HEK293 (cell line): ENCODE measurements around the gene NOS1AP.
A peak's percentile ranks its signal among the peaks of the same experiment; 100 is the strongest.

ENCODE experiments used
- GLIS2 ChIP-seq: fragments of 450-650 bp; formaldehyde crosslinking; IDR thresholded peaks from 2 replicates; pipeline ENCODE4 v1.5.1; 2016; ENCODE audit warnings: missing biosample characterization, missing genetic modification characterization
- PRDM1 ChIP-seq: fragments of 450-650 bp; formaldehyde crosslinking; IDR thresholded peaks from 2 replicates; pipeline ENCODE4; 2016; ENCODE audit warnings: missing biosample characterization, missing genetic modification characterization
- REPIN1 ChIP-seq: fragments of 450-650 bp; formaldehyde crosslinking; IDR thresholded peaks from 2 replicates; pipeline ENCODE4 v1.5.1; 2017; ENCODE audit warnings: missing biosample characterization, missing genetic modification characterization, low read depth
- SETDB1 ChIP-seq: IDR thresholded peaks from one replicate; pipeline ENCODE4 v1.6.1; 2017; ENCODE audit warnings: mild to moderate bottlenecking, low read length, moderate library complexity, mixed read lengths; ENCODE audit not compliant: insufficient read length
- SP3 ChIP-seq: fragments of 450-650 bp; formaldehyde crosslinking; IDR thresholded peaks from 2 replicates; pipeline ENCODE4 v1.5.1; 2016; ENCODE audit warnings: missing biosample characterization, missing genetic modification characterization
- YY2 ChIP-seq: fragments of 450-650 bp; formaldehyde crosslinking; IDR thresholded peaks from 2 replicates; pipeline ENCODE4 v1.5.1; 2016; ENCODE audit warnings: missing biosample characterization, missing genetic modification characterization
- ZBTB17 ChIP-seq: fragments of 450-650 bp; formaldehyde crosslinking; IDR thresholded peaks from 2 replicates; pipeline ENCODE4 v1.5.1; 2016; ENCODE audit warnings: missing biosample characterization, missing genetic modification characterization
- ZBTB48 ChIP-seq: fragments of 450-650 bp; formaldehyde crosslinking; IDR thresholded peaks from 2 replicates; pipeline ENCODE4 v1.5.1; 2016; ENCODE audit warnings: missing biosample characterization, missing genetic modification characterization
- ZIC2 ChIP-seq: fragments of 450-650 bp; formaldehyde crosslinking; IDR thresholded peaks from 2 replicates; pipeline ENCODE4 v1.5.1; 2016; ENCODE audit warnings: missing biosample characterization, missing genetic modification characterization
- ZNF121 ChIP-seq: fragments of 450-650 bp; formaldehyde crosslinking; IDR thresholded peaks from 2 replicates; pipeline ENCODE4 v1.5.1; 2016; ENCODE audit warnings: missing biosample characterization, missing genetic modification characterization
- ZNF311 ChIP-seq: fragments of 450-650 bp; formaldehyde crosslinking; IDR thresholded peaks from 2 replicates; pipeline ENCODE4 v1.5.1; 2017; ENCODE audit warnings: missing biosample characterization, missing genetic modification characterization, borderline replicate concordance
- ZNF366 ChIP-seq: fragments of 450-650 bp; formaldehyde crosslinking; conservative IDR thresholded peaks from 2 replicates; pipeline ENCODE4 v1.5.1; 2016; ENCODE audit warnings: missing biosample characterization, missing genetic modification characterization
- ZNF48 ChIP-seq: fragments of 450-650 bp; formaldehyde crosslinking; IDR thresholded peaks from 2 replicates; pipeline ENCODE4 v1.5.1; 2016; ENCODE audit warnings: missing biosample characterization, missing genetic modification characterization
- ZNF549 ChIP-seq: fragments of 450-650 bp; IDR thresholded peaks from 2 replicates; pipeline ENCODE4 v1.5.1; 2018; ENCODE audit warnings: missing biosample characterization, missing genetic modification characterization, mild to moderate bottlenecking, inconsistent platforms, moderate library complexity
- ZNF600 ChIP-seq: fragments of 450-650 bp; formaldehyde crosslinking; IDR thresholded peaks from 2 replicates; pipeline ENCODE4 v1.5.1; 2016; ENCODE audit warnings: missing biosample characterization, missing genetic modification characterization
- ZNF610 ChIP-seq: fragments of 450-650 bp; formaldehyde crosslinking; IDR thresholded peaks from 2 replicates; pipeline ENCODE4 v1.5.1; 2016; ENCODE audit warnings: missing biosample characterization, missing genetic modification characterization, borderline replicate concordance
- ZNF624 ChIP-seq: fragments of 450-650 bp; formaldehyde crosslinking; IDR thresholded peaks from 2 replicates; pipeline ENCODE4 v1.5.1; 2017; ENCODE audit warnings: missing biosample characterization, missing genetic modification characterization
- ZNF629 ChIP-seq: fragments of 450-650 bp; formaldehyde crosslinking; IDR thresholded peaks from 2 replicates; pipeline ENCODE4 v1.5.1; 2017; ENCODE audit warnings: missing biosample characterization, missing genetic modification characterization
- ZNF660 ChIP-seq: fragments of 450-650 bp; IDR thresholded peaks from 2 replicates; pipeline ENCODE4 v1.5.1; 2018; ENCODE audit warnings: missing biosample characterization, mild to moderate bottlenecking, missing genetic modification characterization
- ZNF677 ChIP-seq: fragments of 450-650 bp; IDR thresholded peaks from 2 replicates; pipeline ENCODE4 v1.5.0; 2018; ENCODE audit warnings: missing biosample characterization, mild to moderate bottlenecking, missing genetic modification characterization, moderate library complexity
- ZNF837 ChIP-seq: fragments of 450-650 bp; formaldehyde crosslinking; IDR thresholded peaks from 2 replicates; pipeline ENCODE4 v1.5.1; 2016; ENCODE audit warnings: missing biosample characterization, missing genetic modification characterization
- ZXDB ChIP-seq: fragments of 450-650 bp; formaldehyde crosslinking; IDR thresholded peaks from 2 replicates; pipeline ENCODE4 v1.5.1; 2016; ENCODE audit warnings: missing biosample characterization, missing genetic modification characterization
- TF ChIP-seq, protein P1 (sequence below): fragments of 450-650 bp; formaldehyde crosslinking; IDR thresholded peaks from 2 replicates; pipeline ENCODE4 v1.5.1; 2016; ENCODE audit warnings: missing biosample characterization, missing genetic modification characterization
- TF ChIP-seq, protein P2 (sequence below): fragments of 450-650 bp; formaldehyde crosslinking; IDR thresholded peaks from 2 replicates; pipeline ENCODE4 v1.5.1; 2017; ENCODE audit warnings: missing biosample characterization, missing genetic modification characterization
- TF ChIP-seq, protein P3 (sequence below): fragments of 450-650 bp; formaldehyde crosslinking; conservative IDR thresholded peaks from 2 replicates; pipeline ENCODE4 v1.5.1; 2016; ENCODE audit warnings: low read depth, missing biosample characterization, missing genetic modification characterization
- TF ChIP-seq, protein P4 (sequence below): fragments of 450-650 bp; formaldehyde crosslinking; IDR thresholded peaks from 2 replicates; pipeline ENCODE4 v1.5.1; 2016; ENCODE audit warnings: missing biosample characterization, missing genetic modification characterization
- TF ChIP-seq, protein P5 (sequence below): fragments of 450-650 bp; formaldehyde crosslinking; IDR thresholded peaks from 2 replicates; pipeline ENCODE4 v1.5.0; 2017; ENCODE audit warnings: missing biosample characterization, missing genetic modification characterization, borderline replicate concordance
- TF ChIP-seq, protein P6 (sequence below): fragments of 450-650 bp; formaldehyde crosslinking; IDR thresholded peaks from 2 replicates; pipeline ENCODE4 v1.5.1; 2017; ENCODE audit warnings: missing biosample characterization, mild to moderate bottlenecking, missing genetic modification characterization, moderate library complexity

Gene NOS1AP

DNA sequence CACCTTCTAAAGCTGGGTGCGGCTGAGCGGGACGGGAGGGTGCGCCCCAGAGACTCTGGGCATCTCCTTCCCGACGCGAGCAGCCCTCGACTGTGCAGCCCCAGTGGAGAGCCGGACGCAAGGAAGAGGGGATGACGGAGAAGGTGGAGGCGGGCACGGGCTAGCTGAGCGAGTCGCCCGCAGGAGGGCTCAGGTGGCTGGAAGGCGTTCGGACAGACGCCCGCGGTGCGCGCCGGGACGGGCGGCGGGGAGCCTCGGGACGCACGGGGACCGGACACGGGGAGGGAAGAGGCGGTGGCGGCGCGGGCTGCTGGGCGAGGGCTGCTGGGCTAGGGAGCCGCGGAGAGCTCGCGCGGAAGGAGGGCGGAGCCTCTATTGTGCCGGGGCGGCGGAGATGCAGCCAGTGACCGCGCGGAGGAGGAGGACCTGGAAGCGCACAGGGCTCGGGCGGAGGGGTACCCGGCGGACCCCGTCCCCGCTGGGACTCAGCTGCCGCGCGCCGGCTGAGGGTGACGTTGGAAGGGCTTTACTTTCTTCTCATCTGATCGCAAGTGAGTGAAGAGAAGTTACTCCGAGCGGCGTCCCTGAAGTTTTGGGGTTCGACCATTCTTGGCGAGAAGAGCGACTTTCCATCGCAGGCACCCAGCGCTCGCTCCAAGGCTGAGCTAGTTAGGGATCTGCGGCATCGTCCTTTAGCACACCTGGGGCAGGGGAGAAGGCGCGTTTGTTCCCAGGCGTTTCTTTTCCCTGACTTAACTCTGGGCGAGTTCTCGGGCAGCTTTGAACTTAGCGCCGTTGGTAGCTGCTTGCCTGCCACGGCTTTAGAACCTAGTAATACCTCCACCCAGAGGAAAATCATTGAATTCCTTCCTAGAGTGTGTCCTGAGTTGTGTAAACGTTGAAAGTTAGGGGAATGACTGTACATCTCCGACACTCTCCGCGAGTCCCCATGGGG is 45.7 kb upstream of the NOS1AP start, which contains the start of gene OLFML2B (continued):
- TF ChIP-seq, protein P1, sequence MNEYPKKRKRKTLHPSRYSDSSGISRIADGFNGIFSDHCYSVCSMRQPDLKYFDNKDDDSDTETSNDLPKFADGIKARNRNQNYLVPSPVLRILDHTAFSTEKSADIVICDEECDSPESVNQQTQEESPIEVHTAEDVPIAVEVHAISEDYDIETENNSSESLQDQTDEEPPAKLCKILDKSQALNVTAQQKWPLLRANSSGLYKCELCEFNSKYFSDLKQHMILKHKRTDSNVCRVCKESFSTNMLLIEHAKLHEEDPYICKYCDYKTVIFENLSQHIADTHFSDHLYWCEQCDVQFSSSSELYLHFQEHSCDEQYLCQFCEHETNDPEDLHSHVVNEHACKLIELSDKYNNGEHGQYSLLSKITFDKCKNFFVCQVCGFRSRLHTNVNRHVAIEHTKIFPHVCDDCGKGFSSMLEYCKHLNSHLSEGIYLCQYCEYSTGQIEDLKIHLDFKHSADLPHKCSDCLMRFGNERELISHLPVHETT (tag by site-specific recombination), result peak; percentile 54; the same call in 1 of the 2 replicates
- no peak for TF ChIP-seq ZNF624
- TF ChIP-seq PRDM1 (tag by site-specific recombination), result peak; percentile 67
- TF ChIP-seq ZIC2 (tag by site-specific recombination), result peak; percentile 90
- TF ChIP-seq ZNF677 (tag by site-specific recombination), result no peak
- TF ChIP-seq REPIN1 (tag by site-specific recombination), result no peak
- no peak for TF ChIP-seq ZNF48
- peak; percentile 95 for TF ChIP-seq ZNF366 (tag by site-specific recombination)
- TF ChIP-seq ZBTB48 (tag by site-specific recombination), result peak; percentile 98
- TF ChIP-seq SETDB1, result no peak
- TF ChIP-seq, protein P2, sequence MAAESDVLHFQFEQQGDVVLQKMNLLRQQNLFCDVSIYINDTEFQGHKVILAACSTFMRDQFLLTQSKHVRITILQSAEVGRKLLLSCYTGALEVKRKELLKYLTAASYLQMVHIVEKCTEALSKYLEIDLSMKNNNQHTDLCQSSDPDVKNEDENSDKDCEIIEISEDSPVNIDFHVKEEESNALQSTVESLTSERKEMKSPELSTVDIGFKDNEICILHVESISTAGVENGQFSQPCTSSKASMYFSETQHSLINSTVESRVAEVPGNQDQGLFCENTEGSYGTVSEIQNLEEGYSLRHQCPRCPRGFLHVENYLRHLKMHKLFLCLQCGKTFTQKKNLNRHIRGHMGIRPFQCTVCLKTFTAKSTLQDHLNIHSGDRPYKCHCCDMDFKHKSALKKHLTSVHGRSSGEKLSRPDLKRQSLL (tag by site-specific recombination), result 0 out of 2 replicates have a peak, but pooled peaks have one; percentile 24
- TF ChIP-seq, protein P3, sequence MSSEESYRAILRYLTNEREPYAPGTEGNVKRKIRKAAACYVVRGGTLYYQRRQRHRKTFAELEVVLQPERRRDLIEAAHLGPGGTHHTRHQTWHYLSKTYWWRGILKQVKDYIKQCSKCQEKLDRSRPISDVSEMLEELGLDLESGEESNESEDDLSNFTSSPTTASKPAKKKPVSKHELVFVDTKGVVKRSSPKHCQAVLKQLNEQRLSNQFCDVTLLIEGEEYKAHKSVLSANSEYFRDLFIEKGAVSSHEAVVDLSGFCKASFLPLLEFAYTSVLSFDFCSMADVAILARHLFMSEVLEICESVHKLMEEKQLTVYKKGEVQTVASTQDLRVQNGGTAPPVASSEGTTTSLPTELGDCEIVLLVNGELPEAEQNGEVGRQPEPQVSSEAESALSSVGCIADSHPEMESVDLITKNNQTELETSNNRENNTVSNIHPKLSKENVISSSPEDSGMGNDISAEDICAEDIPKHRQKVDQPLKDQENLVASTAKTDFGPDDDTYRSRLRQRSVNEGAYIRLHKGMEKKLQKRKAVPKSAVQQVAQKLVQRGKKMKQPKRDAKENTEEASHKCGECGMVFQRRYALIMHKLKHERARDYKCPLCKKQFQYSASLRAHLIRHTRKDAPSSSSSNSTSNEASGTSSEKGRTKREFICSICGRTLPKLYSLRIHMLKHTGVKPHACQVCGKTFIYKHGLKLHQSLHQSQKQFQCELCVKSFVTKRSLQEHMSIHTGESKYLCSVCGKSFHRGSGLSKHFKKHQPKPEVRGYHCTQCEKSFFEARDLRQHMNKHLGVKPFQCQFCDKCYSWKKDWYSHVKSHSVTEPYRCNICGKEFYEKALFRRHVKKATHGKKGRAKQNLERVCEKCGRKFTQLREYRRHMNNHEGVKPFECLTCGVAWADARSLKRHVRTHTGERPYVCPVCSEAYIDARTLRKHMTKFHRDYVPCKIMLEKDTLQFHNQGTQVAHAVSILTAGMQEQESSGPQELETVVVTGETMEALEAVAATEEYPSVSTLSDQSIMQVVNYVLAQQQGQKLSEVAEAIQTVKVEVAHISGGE (tag by site-specific recombination), result peak; percentile 77
- TF ChIP-seq GLIS2 (tag by site-specific recombination), result peak; percentile 36; the same call in 1 of the 2 replicates
- TF ChIP-seq, protein P4, sequence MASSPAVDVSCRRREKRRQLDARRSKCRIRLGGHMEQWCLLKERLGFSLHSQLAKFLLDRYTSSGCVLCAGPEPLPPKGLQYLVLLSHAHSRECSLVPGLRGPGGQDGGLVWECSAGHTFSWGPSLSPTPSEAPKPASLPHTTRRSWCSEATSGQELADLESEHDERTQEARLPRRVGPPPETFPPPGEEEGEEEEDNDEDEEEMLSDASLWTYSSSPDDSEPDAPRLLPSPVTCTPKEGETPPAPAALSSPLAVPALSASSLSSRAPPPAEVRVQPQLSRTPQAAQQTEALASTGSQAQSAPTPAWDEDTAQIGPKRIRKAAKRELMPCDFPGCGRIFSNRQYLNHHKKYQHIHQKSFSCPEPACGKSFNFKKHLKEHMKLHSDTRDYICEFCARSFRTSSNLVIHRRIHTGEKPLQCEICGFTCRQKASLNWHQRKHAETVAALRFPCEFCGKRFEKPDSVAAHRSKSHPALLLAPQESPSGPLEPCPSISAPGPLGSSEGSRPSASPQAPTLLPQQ (tag by site-specific recombination), result 0 out of 2 replicates have a peak, but pooled peaks have one; percentile 36
- peak; percentile 45; the same call in 1 of the 2 replicates for TF ChIP-seq ZNF610 (tag by site-specific recombination)
- TF ChIP-seq ZXDB (tag by site-specific recombination), result peak; percentile 64
- TF ChIP-seq ZNF121 (tag by site-specific recombination), result peak; percentile 10; the same call in 1 of the 2 replicates
- peak; percentile 93 for TF ChIP-seq ZBTB17
- peak; percentile 86 for TF ChIP-seq ZNF600
- peak; percentile 74; the same call in 1 of the 2 replicates for TF ChIP-seq ZNF660
- TF ChIP-seq ZNF837 (tag by site-specific recombination), result no peak
- peak; percentile 43 for TF ChIP-seq SP3 (tag by site-specific recombination)
- TF ChIP-seq, protein P5, sequence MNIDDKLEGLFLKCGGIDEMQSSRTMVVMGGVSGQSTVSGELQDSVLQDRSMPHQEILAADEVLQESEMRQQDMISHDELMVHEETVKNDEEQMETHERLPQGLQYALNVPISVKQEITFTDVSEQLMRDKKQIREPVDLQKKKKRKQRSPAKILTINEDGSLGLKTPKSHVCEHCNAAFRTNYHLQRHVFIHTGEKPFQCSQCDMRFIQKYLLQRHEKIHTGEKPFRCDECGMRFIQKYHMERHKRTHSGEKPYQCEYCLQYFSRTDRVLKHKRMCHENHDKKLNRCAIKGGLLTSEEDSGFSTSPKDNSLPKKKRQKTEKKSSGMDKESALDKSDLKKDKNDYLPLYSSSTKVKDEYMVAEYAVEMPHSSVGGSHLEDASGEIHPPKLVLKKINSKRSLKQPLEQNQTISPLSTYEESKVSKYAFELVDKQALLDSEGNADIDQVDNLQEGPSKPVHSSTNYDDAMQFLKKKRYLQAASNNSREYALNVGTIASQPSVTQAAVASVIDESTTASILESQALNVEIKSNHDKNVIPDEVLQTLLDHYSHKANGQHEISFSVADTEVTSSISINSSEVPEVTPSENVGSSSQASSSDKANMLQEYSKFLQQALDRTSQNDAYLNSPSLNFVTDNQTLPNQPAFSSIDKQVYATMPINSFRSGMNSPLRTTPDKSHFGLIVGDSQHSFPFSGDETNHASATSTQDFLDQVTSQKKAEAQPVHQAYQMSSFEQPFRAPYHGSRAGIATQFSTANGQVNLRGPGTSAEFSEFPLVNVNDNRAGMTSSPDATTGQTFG (tag by site-specific recombination), result no peak
- TF ChIP-seq, protein P6, sequence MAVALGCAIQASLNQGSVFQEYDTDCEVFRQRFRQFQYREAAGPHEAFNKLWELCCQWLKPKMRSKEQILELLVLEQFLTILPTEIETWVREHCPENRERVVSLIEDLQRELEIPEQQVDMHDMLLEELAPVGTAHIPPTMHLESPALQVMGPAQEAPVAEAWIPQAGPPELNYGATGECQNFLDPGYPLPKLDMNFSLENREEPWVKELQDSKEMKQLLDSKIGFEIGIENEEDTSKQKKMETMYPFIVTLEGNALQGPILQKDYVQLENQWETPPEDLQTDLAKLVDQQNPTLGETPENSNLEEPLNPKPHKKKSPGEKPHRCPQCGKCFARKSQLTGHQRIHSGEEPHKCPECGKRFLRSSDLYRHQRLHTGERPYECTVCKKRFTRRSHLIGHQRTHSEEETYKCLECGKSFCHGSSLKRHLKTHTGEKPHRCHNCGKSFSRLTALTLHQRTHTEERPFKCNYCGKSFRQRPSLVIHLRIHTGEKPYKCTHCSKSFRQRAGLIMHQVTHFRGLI, result no peak
- no peak for TF ChIP-seq ZNF311 (tag by site-specific recombination)
- TF ChIP-seq ZNF629 (tag by site-specific recombination), result peak; percentile 22; the same call in 1 of the 2 replicates
- no peak for TF ChIP-seq YY2 (tag by site-specific recombination)
- TF ChIP-seq ZNF549 (tag by site-specific recombination), result no peak
